ENCODE measurements around the gene FGG. TPM values are rescaled to one million over a fixed set of nuclear protein-coding genes. Genes with fewer than 3 reads are reported as not detected.

Gene FGG
- total RNA-seq, 4 donors from 2014 or later: not detected

- intact Hi-C loops (cut with DNase I): loop anchor here (10.0 kb wide), 1 partner anchor 148 kb away; no protein-coding TSS in a partner anchor
- Histone ChIP-seq H3K9me3 (no peaks in the 10 kb centered on the region), H3K4me3 (replicated peaks in 1 of 3) (peak overlapping the region in 2 of 3 donors; percentile 3 to 33), H3K36me3 (no peaks in the 10 kb centered on the region), H3K27me3 (no peaks in the 10 kb centered on the region), H3K4me1 (peaks cover 3 to 6% of the 10 kb centered on the region in 2 donors), H3K27ac (peak overlapping the region in 1 of 3 donors; percentile 53)
- TF ChIP-seq POLR2A (IDR thresholded peaks at IDR 0.05) (no peak), CTCF (IDR thresholded peaks at IDR 0.05) (peak; percentile 48 to 75 (median 54))
- DNase-seq: peak; percentile 81 to 82
- 2 to 14% methylated on average over 9 to 19 of the region's 48 CpGs for WGBS, 2 donors
Observed at GRCh38 chr4:154626793-154627484, 14.5 kb upstream of the FGG start.

GRCh38 chr4:154625971-154626370 lies 13.5 kb upstream of the FGG start:
- intact Hi-C loops (cut with DNase I): loop anchor here (10.0 kb wide), 1 partner anchor 149 kb away; no protein-coding TSS in a partner anchor
- WGBS, 2 donors: 87 to 91% methylated on average over 3 of the region's 3 CpGs
- H3K4me1 ChIP-seq: peaks cover 3 to 6% of the 10 kb centered on the region in 2 donors
- no peaks in the 10 kb centered on the region for H3K36me3 ChIP-seq
- H3K9me3 ChIP-seq: no peaks in the 10 kb centered on the region
- DNase-seq: no peak
- no peak overlapping the region for H3K4me3 ChIP-seq (replicated peaks in 1 of 3)
- TF ChIP-seq POLR2A (IDR thresholded peaks at IDR 0.05) (no peak), CTCF (IDR thresholded peaks at IDR 0.05) (no peak)
- H3K27me3 ChIP-seq: no peaks in the 10 kb centered on the region
- H3K27ac ChIP-seq: no peak overlapping the region

- peaks cover 3 to 6% of the 10 kb centered on the region in 2 donors for H3K4me1 ChIP-seq
- intact Hi-C loops (cut with DNase I): loop anchor here (5.0 to 10.0 kb wide), 2 partner anchors 67 to 151 kb away; no protein-coding TSS in a partner anchor
- H3K27me3 ChIP-seq: no peaks in the 10 kb centered on the region
- no peaks in the 10 kb centered on the region for H3K36me3 ChIP-seq
- H3K4me3 ChIP-seq (replicated peaks in 1 of 3): no peak overlapping the region
- no peak overlapping the region for H3K27ac ChIP-seq
- H3K9me3 ChIP-seq: no peaks in the 10 kb centered on the region
- WGBS, 2 donors: 88 to 91% methylated on average over 7 of the region's 7 CpGs
- TF ChIP-seq CTCF (IDR thresholded peaks at IDR 0.05): no peak
- no peak for TF ChIP-seq POLR2A (IDR thresholded peaks at IDR 0.05)
- DNase-seq: no peak
Observed at GRCh38 chr4:154623995-154624394, 11.5 kb upstream of the FGG start.

- Histone ChIP-seq H3K27ac (no peak overlapping the region), H3K4me3 (replicated peaks in 1 of 3) (no peak overlapping the region), H3K27me3 (no peaks in the 10 kb centered on the region), H3K9me3 (no peaks in the 10 kb centered on the region), H3K4me1 (peaks cover 3 to 6% of the 10 kb centered on the region in 2 donors), H3K36me3 (no peaks in the 10 kb centered on the region)
- 81 to 87% methylated on average over 3 of the region's 3 CpGs for WGBS, 2 donors
- TF ChIP-seq POLR2A (IDR thresholded peaks at IDR 0.05) (no peak), CTCF (IDR thresholded peaks at IDR 0.05) (no peak)
- intact Hi-C loops (cut with DNase I): loop anchor here (5.0 to 10.0 kb wide), 2 partner anchors 66 to 151 kb away; no protein-coding TSS in a partner anchor
- no peak for DNase-seq
Observed at GRCh38 chr4:154623436-154623835, 11.0 kb upstream of the FGG start.

- Histone ChIP-seq H3K4me1 (peaks cover 3 to 6% of the 10 kb centered on the region in 2 donors), H3K9me3 (no peaks in the 10 kb centered on the region), H3K36me3 (no peaks in the 10 kb centered on the region), H3K4me3 (replicated peaks in 1 of 3) (no peak overlapping the region), H3K27me3 (no peaks in the 10 kb centered on the region), H3K27ac (no peak overlapping the region)
- DNase-seq: peak; percentile 13 to 15
- TF ChIP-seq CTCF (IDR thresholded peaks at IDR 0.05) (peak in 5 of 6 experiments; percentile 16 to 62 (median 55)), POLR2A (IDR thresholded peaks at IDR 0.05) (no peak)
- intact Hi-C loops (cut with DNase I): loop anchor here (5.0 to 10.0 kb wide), 2 partner anchors 65 to 152 kb away; no protein-coding TSS in a partner anchor
Observed at GRCh38 chr4:154622598-154622997, 10.1 kb upstream of the FGG start.
